Measurements from ENCODE around the gene PHYKPL. TPM values are rescaled to one million over a fixed set of nuclear protein-coding genes. Genes with fewer than 3 reads are reported as not detected.
"Not testable (repeated sequence)": the region's sequence is repeated elsewhere in the genome, so short reads cannot be mapped to it uniquely, and the experiment has no call there.

PHYKPL gene
- total RNA-seq, 1 experiment from 2014 or later = 37.7 TPM

GRCh38 chr5:178271231-178271630 lies 38.6 kb upstream of the PHYKPL start:
- peaks cover 35% of the 10 kb centered on the region for H3K36me3 ChIP-seq
- no peak overlapping the region for H3K4me3 ChIP-seq
- no peaks in the 10 kb centered on the region for H3K27me3 ChIP-seq
- peaks cover 7% of the 10 kb centered on the region for H3K9me3 ChIP-seq
- DNase-seq = no peak

- H3K36me3 ChIP-seq = peaks cover 36% of the 10 kb centered on the region
- no peaks in the 10 kb centered on the region for H3K9me3 ChIP-seq
- no peak overlapping the region for H3K4me3 ChIP-seq
- DNase-seq = no peak
- no peaks in the 10 kb centered on the region for H3K27me3 ChIP-seq
Observed at GRCh38 chr5:178269499-178269898, 36.9 kb upstream of the PHYKPL start.

GRCh38 chr5:178267876-178268275 lies 35.3 kb upstream of the PHYKPL start:
- Histone ChIP-seq H3K36me3 (peaks cover 40% of the 10 kb centered on the region), H3K27me3 (no peaks in the 10 kb centered on the region)

GRCh38 chr5:178267245-178267644 lies 34.6 kb upstream of the PHYKPL start:
- Histone ChIP-seq H3K27me3 (no peaks in the 10 kb centered on the region), H3K9me3 (no peaks in the 10 kb centered on the region), H3K36me3 (peaks cover 41% of the 10 kb centered on the region), H3K4me3 (no peak overlapping the region)
- DNase-seq = no peak

More at GRCh38 chr5:178267876-178268275, 35.3 kb upstream of the PHYKPL start:
- Histone ChIP-seq H3K9me3 (no peaks in the 10 kb centered on the region), H3K4me3 (no peak overlapping the region)
- DNase-seq = no peak

- no peaks in the 10 kb centered on the region for H3K9me3 ChIP-seq
- no peaks in the 10 kb centered on the region for H3K27me3 ChIP-seq
- no peak overlapping the region for H3K4me3 ChIP-seq
- peaks cover 40% of the 10 kb centered on the region for H3K36me3 ChIP-seq
- no peak for DNase-seq
Observed at GRCh38 chr5:178266581-178266980, 34.0 kb upstream of the PHYKPL start.

GRCh38 chr5:178265746-178266145 lies 33.1 kb upstream of the PHYKPL start:
- no peaks in the 10 kb centered on the region for H3K9me3 ChIP-seq
- peaks cover 38% of the 10 kb centered on the region for H3K36me3 ChIP-seq
- no peaks in the 10 kb centered on the region for H3K27me3 ChIP-seq
- no peak overlapping the region for H3K4me3 ChIP-seq
- no peak for DNase-seq

- DNase-seq = no peak
- Histone ChIP-seq H3K9me3 (no peaks in the 10 kb centered on the region), H3K36me3 (peaks cover 39% of the 10 kb centered on the region), H3K4me3 (no peak overlapping the region), H3K27me3 (no peaks in the 10 kb centered on the region)
Observed at GRCh38 chr5:178264044-178264443, 31.4 kb upstream of the PHYKPL start.

- Histone ChIP-seq H3K9me3 (no peaks in the 10 kb centered on the region), H3K27me3 (no peaks in the 10 kb centered on the region), H3K4me3 (no peak overlapping the region), H3K36me3 (peaks cover 23% of the 10 kb centered on the region)
- DNase-seq = no peak
Observed at GRCh38 chr5:178261666-178262600, 29.3 kb upstream of the PHYKPL start.

- Histone ChIP-seq H3K36me3 (peaks cover 17% of the 10 kb centered on the region), H3K27me3 (no peaks in the 10 kb centered on the region), H3K9me3 (no peaks in the 10 kb centered on the region), H3K4me3 (no peak overlapping the region)
- DNase-seq = no peak
Observed at GRCh38 chr5:178259623-178260536, 27.3 kb upstream of the PHYKPL start.

GRCh38 chr5:178257650-178258049 lies 25.0 kb upstream of the PHYKPL start:
- Histone ChIP-seq H3K27me3 (no peaks in the 10 kb centered on the region), H3K36me3 (peaks cover 24% of the 10 kb centered on the region), H3K4me3 (no peak overlapping the region), H3K9me3 (no peaks in the 10 kb centered on the region)
- DNase-seq = no peak

GRCh38 chr5:178256746-178257145 lies 24.1 kb upstream of the PHYKPL start:
- Histone ChIP-seq H3K9me3 (no peaks in the 10 kb centered on the region), H3K27me3 (no peaks in the 10 kb centered on the region), H3K4me3 (no peak overlapping the region), H3K36me3 (peaks cover 22% of the 10 kb centered on the region)
- DNase-seq = no peak

GRCh38 chr5:178253632-178254031 lies 21.0 kb upstream of the PHYKPL start:
- H3K36me3 ChIP-seq = peaks cover 26% of the 10 kb centered on the region
- not testable (repeated sequence) for H3K27me3 ChIP-seq, H3K9me3 ChIP-seq, H3K4me3 ChIP-seq, DNase-seq

GRCh38 chr5:178252258-178252657 lies 19.7 kb upstream of the PHYKPL start:
- Histone ChIP-seq H3K27me3 (no peaks in the 10 kb centered on the region), H3K36me3 (peaks cover 40% of the 10 kb centered on the region), H3K4me3 (no peak overlapping the region), H3K9me3 (no peaks in the 10 kb centered on the region)
- DNase-seq = no peak

- Histone ChIP-seq H3K27me3 (no peaks in the 10 kb centered on the region), H3K9me3 (no peaks in the 10 kb centered on the region), H3K4me3 (no peak overlapping the region), H3K36me3 (peaks cover 46% of the 10 kb centered on the region)
- no peak for DNase-seq
Observed at GRCh38 chr5:178250263-178250662, 17.7 kb upstream of the PHYKPL start.

GRCh38 chr5:178249191-178249989 lies 16.8 kb upstream of the PHYKPL start:
- H3K4me3 ChIP-seq = no peak overlapping the region
- H3K27me3 ChIP-seq = no peaks in the 10 kb centered on the region
- H3K9me3 ChIP-seq = no peaks in the 10 kb centered on the region
- peaks cover 46% of the 10 kb centered on the region for H3K36me3 ChIP-seq
- DNase-seq = peak; percentile 96

- H3K36me3 ChIP-seq = peaks cover 40% of the 10 kb centered on the region
Observed at GRCh38 chr5:178248750-178249149, 16.1 kb upstream of the PHYKPL start.

More at GRCh38 chr5:178248750-178249149, 16.1 kb upstream of the PHYKPL start:
- DNase-seq = no peak
- Histone ChIP-seq H3K9me3 (no peaks in the 10 kb centered on the region), H3K27me3 (no peaks in the 10 kb centered on the region), H3K4me3 (no peak overlapping the region)
